Spleen (tissue), 7 donors: ENCODE data around the gene SORCS3.

ENCODE experiments used
- POLR2AphosphoS5 ChIP-seq, 3 donors: sonication (generic); formaldehyde crosslinking; IDR thresholded peaks; one replicate each; pipeline ENCODE4 v1.5.1; 2017; ENCODE audit warnings: antibody characterized with exemption in 3 of 3
- TF ChIP-seq, protein P1 (sequence below), 11 experiments: fragments of 200-600 bp in 7 of 11; fragments of 450-650 bp in 4 of 11; sonication (generic) in 4 of 11; IDR thresholded peaks in 8 of 11; conservative IDR thresholded peaks in 3 of 11; 1 replicate in 7 of 11; 2 replicates in 4 of 11; pipeline versions ENCODE4 v1.4.0 to v1.8.0; 2016 to 2021; ENCODE audit warnings: antibody characterized with exemption in 11 of 11, inconsistent platforms in 4 of 11, mild to moderate bottlenecking in 1 of 11
- donor health status: DM: no; HTN: no; CAD: no; lungs with moderate emphysema.
- donor health status: DM: no; HTN: no; CAD: no.
- donor health status: DM: no; HTN: no; CAD: no.

DNA sequence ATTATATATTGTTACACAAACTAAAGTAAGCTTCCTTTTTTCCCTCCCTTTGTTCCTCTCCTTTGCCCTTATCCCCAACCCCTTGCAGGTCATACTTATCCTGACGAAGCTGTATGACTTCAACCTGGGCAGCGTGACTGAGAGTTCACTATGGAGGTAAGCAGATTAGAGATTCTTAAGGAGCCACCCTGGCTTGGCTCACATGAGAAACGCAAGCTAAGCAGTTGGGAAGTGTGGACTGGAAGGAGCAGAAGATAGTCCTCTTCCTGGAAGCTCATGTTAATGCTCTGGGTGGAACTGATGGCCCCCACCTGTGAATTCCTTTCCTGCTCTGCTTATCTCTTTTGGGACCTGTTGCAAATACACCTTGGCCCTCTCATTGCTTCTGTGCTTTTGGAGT is 201.6 kb downstream of the SORCS3 start:
- TF ChIP-seq, protein P1, sequence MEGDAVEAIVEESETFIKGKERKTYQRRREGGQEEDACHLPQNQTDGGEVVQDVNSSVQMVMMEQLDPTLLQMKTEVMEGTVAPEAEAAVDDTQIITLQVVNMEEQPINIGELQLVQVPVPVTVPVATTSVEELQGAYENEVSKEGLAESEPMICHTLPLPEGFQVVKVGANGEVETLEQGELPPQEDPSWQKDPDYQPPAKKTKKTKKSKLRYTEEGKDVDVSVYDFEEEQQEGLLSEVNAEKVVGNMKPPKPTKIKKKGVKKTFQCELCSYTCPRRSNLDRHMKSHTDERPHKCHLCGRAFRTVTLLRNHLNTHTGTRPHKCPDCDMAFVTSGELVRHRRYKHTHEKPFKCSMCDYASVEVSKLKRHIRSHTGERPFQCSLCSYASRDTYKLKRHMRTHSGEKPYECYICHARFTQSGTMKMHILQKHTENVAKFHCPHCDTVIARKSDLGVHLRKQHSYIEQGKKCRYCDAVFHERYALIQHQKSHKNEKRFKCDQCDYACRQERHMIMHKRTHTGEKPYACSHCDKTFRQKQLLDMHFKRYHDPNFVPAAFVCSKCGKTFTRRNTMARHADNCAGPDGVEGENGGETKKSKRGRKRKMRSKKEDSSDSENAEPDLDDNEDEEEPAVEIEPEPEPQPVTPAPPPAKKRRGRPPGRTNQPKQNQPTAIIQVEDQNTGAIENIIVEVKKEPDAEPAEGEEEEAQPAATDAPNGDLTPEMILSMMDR (IDR thresholded peaks at IDR 0.05 in 8 of 11, conservative IDR thresholded peaks at IDR 0.05 in 3 of 11): no peak
- no peak for TF ChIP-seq POLR2AphosphoS5 (IDR thresholded peaks at IDR 0.05)
